ENCODE data around the gene SLC12A5.
"Not testable (repeated sequence)": the region's sequence is repeated elsewhere in the genome, so short reads cannot be mapped to it uniquely, and the experiment has no call there.

DNA sequence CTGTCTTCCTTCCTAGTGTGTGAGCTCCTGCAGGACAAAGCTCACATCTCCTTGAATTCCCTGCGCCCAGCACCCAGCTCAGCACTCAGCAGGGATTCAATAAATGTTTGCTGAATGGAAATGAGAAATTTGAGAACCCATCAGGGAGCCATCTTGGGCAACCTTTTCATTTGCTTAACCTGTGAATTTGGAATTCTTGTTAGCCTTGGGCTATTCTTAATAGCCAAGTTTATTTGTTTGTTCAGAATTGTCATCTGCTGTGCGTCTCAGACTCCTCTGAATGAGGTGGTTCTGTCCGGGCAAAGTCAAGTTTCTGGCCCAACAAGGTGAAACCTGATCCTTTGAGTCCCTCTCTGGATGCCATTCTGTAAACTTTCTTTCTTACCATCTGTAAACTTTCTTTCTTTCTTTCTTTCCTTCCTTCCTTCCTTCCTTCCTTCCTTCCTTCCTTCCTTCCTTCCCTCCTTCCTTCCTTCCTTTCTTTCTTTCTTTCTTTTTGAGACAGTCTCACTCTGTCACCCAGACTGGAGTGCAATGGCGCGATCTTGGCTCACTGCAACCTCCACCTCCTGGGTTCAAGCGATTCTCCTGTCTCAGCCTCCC is 33.4 kb upstream of the SLC12A5 start:
- not testable (repeated sequence) for TF ChIP-seq CTCF, POLR2A (IDR thresholded peaks at IDR 0.05)
